LNCaP clone FGC (cell line): ENCODE measurements around the gene DDR2.

Experiments used
- DNase-seq: peaks from one replicate; pipeline ENCODE4 v3.0.0-alpha.2; 2011; ENCODE audit warnings: low read depth
- H3K4me3 ChIP-seq: 2 replicates; pipeline ENCODE4 v1.5.1; 2011; ENCODE audit warnings: mild to moderate bottlenecking, low read depth, low read length, control low read depth
- CTCF ChIP-seq: IDR thresholded peaks from 2 replicates; pipeline ENCODE4 v1.5.1; 2012; ENCODE audit warnings: mild to moderate bottlenecking; ENCODE audit not compliant: control insufficient read depth, insufficient read depth; ENCODE audit errors: extremely low read depth

DDR2 gene

DNA sequence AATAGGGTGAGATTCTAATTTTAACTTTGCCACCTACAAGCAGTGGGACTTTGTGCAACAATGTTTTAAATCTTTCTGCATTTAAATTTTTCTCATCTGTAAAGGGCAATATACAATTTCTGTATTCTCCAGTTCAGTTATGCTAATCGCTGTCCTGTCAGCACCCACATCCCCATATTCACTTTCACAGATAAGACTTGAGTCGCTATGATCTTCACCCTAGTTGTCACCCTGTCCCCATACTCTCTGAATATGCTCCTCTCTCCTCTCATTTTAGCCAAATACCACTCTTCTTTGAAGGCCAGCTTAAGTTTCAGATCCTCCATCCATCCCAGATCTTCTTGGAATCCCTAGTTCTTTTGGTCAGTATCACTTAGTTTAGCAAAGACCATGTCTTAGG is 8.8 kb downstream of the DDR2 start:
- no peak for DNase-seq
- no peak overlapping the region for H3K4me3 ChIP-seq
- no peak for TF ChIP-seq CTCF

DNA sequence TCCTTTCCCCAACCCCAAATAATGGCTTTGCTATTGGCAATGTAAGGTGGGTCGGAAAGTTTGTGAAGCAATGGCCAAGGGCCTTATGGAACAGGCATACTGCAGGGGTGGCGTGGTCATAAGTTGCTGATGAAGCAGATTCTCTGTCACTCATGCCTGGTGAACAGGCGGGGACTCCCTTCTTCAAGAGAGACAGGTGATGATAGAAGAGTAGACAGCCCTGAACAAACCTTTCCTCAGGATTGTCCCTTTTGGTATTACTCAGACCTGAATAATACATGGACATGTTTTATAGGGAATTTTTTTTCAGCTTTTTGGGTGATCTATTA is 12.7 kb downstream of the DDR2 start:
- H3K4me3 ChIP-seq: no peak overlapping the region
- TF ChIP-seq CTCF: no peak

DNA sequence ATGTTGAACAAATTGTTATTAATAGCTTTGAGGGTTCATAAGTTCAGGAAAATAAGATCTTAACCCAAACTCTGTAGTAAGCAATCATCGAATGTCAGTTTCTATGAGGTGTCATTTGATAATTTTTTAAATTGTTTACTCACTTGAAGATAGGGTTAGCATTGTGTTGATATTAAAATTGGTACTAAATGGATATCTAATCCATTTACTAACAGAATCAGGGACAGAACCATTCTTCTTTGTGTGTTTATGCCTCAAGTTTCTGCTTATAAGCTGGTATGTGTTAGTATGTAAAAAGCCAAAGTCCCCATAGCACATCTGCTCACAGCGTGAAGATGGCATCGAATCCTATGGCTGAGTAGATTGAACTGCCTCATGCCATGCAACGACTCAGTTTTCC is 13.4 kb downstream of the DDR2 start:
- DNase-seq: no peak
- no peak for TF ChIP-seq CTCF
- H3K4me3 ChIP-seq: no peak overlapping the region

More for the DNA sequence above, 12.7 kb downstream of the DDR2 start:
- no peak for DNase-seq

DNA sequence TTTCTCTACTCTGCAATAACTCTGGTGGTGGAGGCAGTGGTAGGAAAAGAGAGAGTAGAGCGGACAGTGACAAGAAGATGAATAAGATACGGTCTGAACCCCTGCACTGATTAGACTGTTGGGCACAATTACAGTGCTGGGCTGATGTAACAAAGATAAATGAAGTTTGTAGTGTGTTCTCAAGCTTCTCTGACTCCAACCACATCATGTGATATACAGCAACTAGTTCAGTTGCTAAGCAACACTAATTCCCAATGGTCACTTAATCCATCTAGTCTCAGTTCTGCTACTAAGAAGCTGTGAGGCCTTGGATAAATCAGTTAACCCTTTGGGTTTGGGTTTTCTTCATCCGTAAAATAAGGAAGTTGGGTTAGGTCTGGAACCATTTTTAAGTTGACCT is 17.3 kb downstream of the DDR2 start:
- no peak overlapping the region for H3K4me3 ChIP-seq
- TF ChIP-seq CTCF: no peak
- DNase-seq: no peak

- TF ChIP-seq CTCF: no peak
- H3K4me3 ChIP-seq: no peak overlapping the region
- DNase-seq: no peak
These were observed 22.8 kb downstream of the DDR2 start for GRCh38 chr1:162654915-162655620.

DNA sequence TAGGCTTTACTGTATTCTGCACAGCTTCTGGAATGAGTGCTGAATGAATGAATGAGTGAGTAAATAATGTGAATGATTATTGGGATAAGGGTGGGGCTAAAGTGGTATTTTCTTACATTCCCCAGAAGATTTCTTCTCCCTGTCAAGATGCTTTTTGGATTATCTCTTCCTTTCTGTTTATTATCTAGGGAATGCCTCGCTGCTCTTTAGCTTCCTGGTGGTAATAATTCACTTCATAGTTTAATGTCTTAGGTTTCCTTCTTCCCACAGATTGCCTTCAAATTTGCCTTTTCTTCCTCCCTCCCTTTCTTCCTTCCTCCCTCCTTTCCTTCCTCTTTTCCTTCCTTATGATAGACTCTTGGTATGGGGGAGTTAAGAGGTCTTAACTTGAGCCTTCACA is 24.0 kb downstream of the DDR2 start:
- TF ChIP-seq CTCF: no peak
- no peak for DNase-seq

GRCh38 chr1:162660574-162660973 is 28.3 kb downstream of the DDR2 start:
- no peak overlapping the region for H3K4me3 ChIP-seq
- DNase-seq: peak; percentile 81
- no peak for TF ChIP-seq CTCF

More for the DNA sequence above, 24.0 kb downstream of the DDR2 start:
- H3K4me3 ChIP-seq: no peak overlapping the region
